GM19328 (cell line): Measurements from ENCODE around the gene MORN5.

Experiments used
- ATAC-seq: cut with Tn5 transposase; IDR thresholded peaks from one replicate; pipeline ENCODE4 v1.9.1; 2021; ENCODE audit warnings: mild to moderate bottlenecking, moderate library complexity; ENCODE audit not compliant: unreplicated experiment

The MORN5 gene

GRCh38 chr9:122228568-122229484 is 69.1 kb downstream of the MORN5 start, which contains the start of gene LHX6:
Gene LHX6 (minus strand): TSS chr9:122228957. CDS start chr9:122228740, 217 bp downstream.
- no peak for ATAC-seq

- no peak for ATAC-seq
Measured at GRCh38 chr9:122229485-122229837, 69.8 kb downstream of the MORN5 start.

- ATAC-seq = no peak
Measured at GRCh38 chr9:122232796-122233306, 73.1 kb downstream of the MORN5 start.

GRCh38 chr9:122234022-122234748 is 74.5 kb downstream of the MORN5 start:
- ATAC-seq = no peak

GRCh38 chr9:122236681-122237080 is 77.0 kb downstream of the MORN5 start:
- ATAC-seq = no peak

GRCh38 chr9:122239722-122240121 is 80.0 kb downstream of the MORN5 start:
- ATAC-seq = no peak

- no peak for ATAC-seq
Measured at GRCh38 chr9:122244349-122244748, 84.6 kb downstream of the MORN5 start.

GRCh38 chr9:122246666-122247065 is 87.0 kb downstream of the MORN5 start:
- ATAC-seq = no peak

GRCh38 chr9:122248448-122248865 is 88.7 kb downstream of the MORN5 start:
- ATAC-seq = no peak
